HCT116 (cell line): ENCODE results near the gene CRB3. TPM values are rescaled to one million over a fixed set of nuclear protein-coding genes. Genes with fewer than 3 reads are reported as not detected.

Source experiments
- ATAC-seq: fragments of 200-7000 bp; cut with Tn5 transposase; 2 replicates; pipeline ENCODE4 v1.9.1; 2020; ENCODE audit warnings: mild to moderate bottlenecking, moderate library complexity
- BruUV-seq: library from RNA; stranded (reverse); fragments of 400-500 nt; replicated peaks from 2 replicates; lab custom pipeline; 2021; lab: Mats Ljungman, UMichigan
- CTCF ChIA-PET: fragments of 300-600 bp; sonication (Branson Sonifier 250); formaldehyde crosslinking; loops from one replicate; lab custom pipeline; 2021; ENCODE audit warnings: antibody characterized with exemption; lab: Charles Lee
- POLR2A ChIA-PET: fragments of 300-600, 350-600 bp; sonication (Branson Sonifier 250); formaldehyde crosslinking; loops from one replicate; lab custom pipeline; 2021; ENCODE audit warnings: antibody characterized with exemption; lab: Charles Lee
- RAD21 ChIA-PET, 2 experiments: fragments of 300-600 bp; sonication (Branson Sonifier 250); formaldehyde crosslinking; loops; one replicate each; lab custom pipeline; 2023; ENCODE audit warnings: low total read pairs in 2 of 2; ENCODE audit not compliant: uncharacterized antibody in 2 of 2, unreplicated experiment in 2 of 2, low non-redundant PET in 1 of 2; lab: Charles Lee
- DNase-seq: peaks from one replicate; pipeline ENCODE4 v3.0.0-alpha.2; 2010; ENCODE audit warnings: low read depth, low spot score
- H2AFZ ChIP-seq: fragments of 200-600 bp; shearing (Covaris generic), sonication (generic); 2 replicates; pipeline ENCODE4 v1.6.1; 2017; ENCODE audit warnings: low read depth, mixed run types, mixed read lengths, antibody characterized with exemption, low read length; ENCODE audit not compliant: poor library complexity, severe bottlenecking
- H3K27ac ChIP-seq: 2 replicates; pipeline ENCODE4 v1.5.1; 2012; ENCODE audit warnings: low read depth, low read length
- H3K27me3 ChIP-seq: fragments of 200-600 bp; sonication (generic); 2 replicates; pipeline ENCODE4 v1.6.1; 2016; ENCODE audit warnings: mixed run types, low read length, mixed read lengths; ENCODE audit not compliant: insufficient read depth
- H3K36me3 ChIP-seq, 2 experiments: fragments of 200-500 bp in 1 of 2; fragments of 200-600 bp in 1 of 2; sonication (Bioruptor generic) in 1 of 2; sonication (generic) in 1 of 2; 2 replicates each; pipeline versions ENCODE4 v1.5.1 to v1.6.1; 2014 to 2016; ENCODE audit warnings: low read length in 2 of 2, inconsistent platforms in 1 of 2, mixed read lengths in 1 of 2, mixed run types in 1 of 2; ENCODE audit not compliant: insufficient read depth in 2 of 2, control insufficient read depth in 1 of 2
- H3K4me1 ChIP-seq, 2 experiments: fragments of 200-600 bp in 1 of 2; sonication (generic) in 1 of 2; 2 replicates each; pipeline versions ENCODE4 v1.5.1 to v1.6.1; 2012 to 2017; ENCODE audit warnings: low read length in 2 of 2, inconsistent platforms in 1 of 2, mild to moderate bottlenecking in 1 of 2, mixed read lengths in 1 of 2, mixed run types in 1 of 2, moderate library complexity in 1 of 2; ENCODE audit not compliant: insufficient read depth in 2 of 2, control insufficient read depth in 1 of 2
- H3K4me2 ChIP-seq: fragments of 200-600 bp; sonication (generic); 2 replicates; pipeline ENCODE4 v1.6.1; 2017; ENCODE audit warnings: mixed run types, low read length, mixed read lengths
- H3K4me3 ChIP-seq, 2 experiments: fragments of 200-600 bp in 1 of 2; sonication (generic) in 1 of 2; replicated peaks in 1 of 2; 2 replicates each; pipeline ENCODE4 v1.5.1; 2011 to 2016; ENCODE audit warnings: low read length in 2 of 2, control low read depth in 1 of 2, low read depth in 1 of 2, mild to moderate bottlenecking in 1 of 2, mixed read lengths in 1 of 2, mixed run types in 1 of 2
- H3K79me2 ChIP-seq: fragments of 200-600 bp; sonication (generic); 2 replicates; pipeline ENCODE4 v1.6.1; 2017; ENCODE audit warnings: mild to moderate bottlenecking, mixed run types, low read length, moderate library complexity, mixed read lengths; ENCODE audit not compliant: insufficient read depth
- H3K9ac ChIP-seq: fragments of 200-600 bp; sonication (generic); 2 replicates; pipeline ENCODE4 v1.6.1; 2016; ENCODE audit warnings: low read length, mixed read lengths
- H3K9me2 ChIP-seq: fragments of 200-600 bp; sonication (generic), shearing (Covaris generic); 2 replicates; pipeline ENCODE4 v1.6.1; 2017; ENCODE audit warnings: mixed run types, mild to moderate bottlenecking, moderate library complexity; ENCODE audit not compliant: insufficient read depth
- H3K9me3 ChIP-seq, 2 experiments: fragments of 200-500 bp in 1 of 2; fragments of 200-600 bp in 1 of 2; sonication (Bioruptor generic) in 1 of 2; sonication (generic) in 1 of 2; 2 replicates each; pipeline ENCODE4 v1.6.1; 2014 to 2017; ENCODE audit warnings: low read length in 2 of 2, mixed read lengths in 2 of 2, inconsistent platforms in 1 of 2, low read depth in 1 of 2, mild to moderate bottlenecking in 1 of 2, mixed run types in 1 of 2, moderate library complexity in 1 of 2; ENCODE audit not compliant: control insufficient read depth in 1 of 2, insufficient read depth in 1 of 2
- H4K20me1 ChIP-seq: fragments of 200-600 bp; sonication (generic), shearing (Covaris generic); 2 replicates; pipeline ENCODE4 v1.6.1; 2017; ENCODE audit warnings: mixed run types, mild to moderate bottlenecking, moderate library complexity; ENCODE audit not compliant: insufficient read depth
- ATF3 ChIP-seq: IDR thresholded peaks from 2 replicates; pipeline ENCODE4 v1.6.1; 2012
- CBX3 ChIP-seq: IDR thresholded peaks from 2 replicates; pipeline ENCODE4 v1.6.1; 2012; ENCODE audit warnings: low read depth
- EZH2phosphoT487 ChIP-seq: fragments of 200-600 bp; IDR thresholded peaks from 2 replicates; pipeline ENCODE4 v1.6.1; 2018; ENCODE audit warnings: antibody characterized with exemption, borderline replicate concordance
- FOSL1 ChIP-seq: IDR thresholded peaks from 2 replicates; pipeline ENCODE4 v1.6.1; 2012; ENCODE audit warnings: low read depth
- JUND ChIP-seq: IDR thresholded peaks from 2 replicates; pipeline ENCODE4 v1.6.1; 2012
- MAX ChIP-seq: IDR thresholded peaks from 2 replicates; pipeline ENCODE4 v1.6.1; 2012
- POLR2A ChIP-seq: IDR thresholded peaks from 2 replicates; pipeline ENCODE4 v1.7.0; 2011; ENCODE audit warnings: borderline replicate concordance; ENCODE audit not compliant: insufficient read depth, insufficient read length; ENCODE audit errors: extremely low read depth
- POLR2AphosphoS5 ChIP-seq: IDR thresholded peaks from 2 replicates; pipeline ENCODE4 v1.6.1; 2011; ENCODE audit warnings: mild to moderate bottlenecking, low read depth, low read length, moderate library complexity
- SIN3A ChIP-seq: IDR thresholded peaks from 2 replicates; pipeline ENCODE4 v1.6.1; 2012; ENCODE audit warnings: low read depth
- SP1 ChIP-seq: IDR thresholded peaks from 2 replicates; pipeline ENCODE4 v1.6.1; 2012; ENCODE audit warnings: low read depth
- ZFX ChIP-seq: fragments of 450-650 bp; IDR thresholded peaks from 2 replicates; pipeline ENCODE4 v1.6.1; 2017
- intact Hi-C: fragments of 100-400 bp; cut with micrococcal nuclease; formaldehyde crosslinking; loops from 2 replicates; pipeline ENCODE4 v1.10.0; 2022
- total RNA-seq: library from RNA; stranded (reverse); gene quantifications from one replicate; pipeline ENCODE4 v1.2.1, GENCODE V29; 2021; ENCODE audit not compliant: unreplicated experiment

Gene CRB3
- total RNA-seq, 1 experiment from 2014 or later, result 40.5 TPM

- Histone ChIP-seq H3K4me2 (peak within 1 kb of the TSS; percentile 99), H3K79me2 (peaks cover 5% of the 10 kb centered on the region; the same call in 1 of the 2 replicates), H3K9me2 (no peaks in the 10 kb centered on the region), H3K9me3 (peaks cover 0 to 1% of the 10 kb centered on the region in 2 experiments; a peak in 2 of 4 replicates), H3K4me1 (peaks cover 18 to 35% of the 10 kb centered on the region in 2 experiments), H2AFZ (peak within 1 kb of the TSS; percentile 44), H3K4me3 (peak within 1 kb of the TSS; percentile 66 to 88), H3K36me3 (peaks cover 6 to 10% of the 10 kb centered on the region in 2 experiments; a peak in 3 of 4 replicates), H4K20me1 (no peaks in the 10 kb centered on the region), H3K27me3 (no peaks in the 10 kb centered on the region), H3K27ac (peak within 1 kb of the TSS; percentile 62), H3K9ac (peak within 1 kb of the TSS; percentile 71)
- POLR2A ChIA-PET, result no interaction called here
- intact Hi-C loops, result no loop called here
- ATAC-seq (peak; percentile 64), DNase-seq (peak; percentile 61)
- TF ChIP-seq ATF3, result no peak
- no peak; the same call in 1 of the 2 replicates for TF ChIP-seq MAX
- TF ChIP-seq POLR2AphosphoS5, result peak; percentile 63
- no peak for TF ChIP-seq FOSL1
- TF ChIP-seq CBX3, result no peak
- TF ChIP-seq ZFX, result no peak
- TF ChIP-seq SP1, result no peak
- TF ChIP-seq EZH2phosphoT487, result no peak
- no peak for TF ChIP-seq JUND
- peak; percentile 25 for TF ChIP-seq POLR2A
- TF ChIP-seq SIN3A, result no peak
- RAD21 ChIA-PET, result interaction anchor here (0.6 to 0.7 kb wide), 2 partner anchors 57 to 124 kb away, joined by 3 to 4 read pairs; no protein-coding TSS in a partner anchor
- CTCF ChIA-PET, result interaction anchor here (0.6 to 1.0 kb wide), 2 partner anchors 35 to 650 kb away, joined by 4 read pairs; partner anchors contain the start of gene KHSRP
- no TSS peak for BruUV-seq
These were observed 4.6 kb upstream of the CRB3 start, which contains the start of gene SLC25A23 for GRCh38 chr19:6459262-6460098. SLC25A23 (minus strand) TSS chr19:6459792; CDS start chr19:6459628, 164 bp downstream.
